Activated CD4-positive, alpha-beta T cell treated with anti-CD3 and anti-CD28 coated beads, Interleukin-2, Interleukin-6, amounts not matched to agents 100 ng/mL and 50 ng/mL, durations not matched to agents 16 hours and 8 hours (primary cell): ENCODE data around the gene SPAG8.
A peak's percentile ranks its signal among the peaks of the same experiment; 100 is the strongest.

Source experiments
- DNase-seq: peaks from one replicate; pipeline ENCODE4 v3.0.0-alpha.2; 2020

SPAG8 gene, protein sequence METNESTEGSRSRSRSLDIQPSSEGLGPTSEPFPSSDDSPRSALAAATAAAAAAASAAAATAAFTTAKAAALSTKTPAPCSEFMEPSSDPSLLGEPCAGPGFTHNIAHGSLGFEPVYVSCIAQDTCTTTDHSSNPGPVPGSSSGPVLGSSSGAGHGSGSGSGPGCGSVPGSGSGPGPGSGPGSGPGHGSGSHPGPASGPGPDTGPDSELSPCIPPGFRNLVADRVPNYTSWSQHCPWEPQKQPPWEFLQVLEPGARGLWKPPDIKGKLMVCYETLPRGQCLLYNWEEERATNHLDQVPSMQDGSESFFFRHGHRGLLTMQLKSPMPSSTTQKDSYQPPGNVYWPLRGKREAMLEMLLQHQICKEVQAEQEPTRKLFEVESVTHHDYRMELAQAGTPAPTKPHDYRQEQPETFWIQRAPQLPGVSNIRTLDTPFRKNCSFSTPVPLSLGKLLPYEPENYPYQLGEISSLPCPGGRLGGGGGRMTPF

DNA sequence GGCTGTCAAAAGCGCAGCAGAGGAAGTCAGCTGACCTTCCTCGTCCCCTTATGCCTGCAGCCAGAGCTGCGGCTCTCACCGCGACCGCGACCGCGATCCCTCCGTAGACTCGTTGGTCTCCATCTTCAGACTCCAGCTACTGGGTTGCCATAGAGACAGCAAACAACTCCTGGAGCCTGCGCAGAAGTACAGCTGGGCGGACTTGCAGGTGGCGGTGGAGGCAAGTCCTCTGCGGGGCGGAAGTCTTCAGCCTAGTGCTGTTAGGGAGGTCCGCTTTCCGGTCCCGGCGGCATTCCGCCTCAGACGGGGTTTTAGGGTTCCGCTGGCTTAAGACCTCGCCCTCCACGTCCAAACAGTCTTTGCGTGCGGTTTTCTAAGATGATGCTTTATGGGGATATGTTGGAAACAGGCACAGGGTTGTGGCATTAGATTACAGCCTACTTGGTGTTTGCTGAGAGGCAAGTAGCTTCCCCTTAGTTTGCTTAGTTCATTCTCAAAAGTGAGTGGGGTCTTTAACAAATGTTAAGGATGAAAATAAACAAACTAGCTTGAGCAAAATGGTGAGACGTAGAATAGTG lies at the start of gene SPAG8:
TSS of gene SPAG8 (minus strand) at position 238 of the 578 bp plus-strand sequence. CDS start at position 123, 115 bp downstream.
- peak; percentile 97 for DNase-seq

DNA sequence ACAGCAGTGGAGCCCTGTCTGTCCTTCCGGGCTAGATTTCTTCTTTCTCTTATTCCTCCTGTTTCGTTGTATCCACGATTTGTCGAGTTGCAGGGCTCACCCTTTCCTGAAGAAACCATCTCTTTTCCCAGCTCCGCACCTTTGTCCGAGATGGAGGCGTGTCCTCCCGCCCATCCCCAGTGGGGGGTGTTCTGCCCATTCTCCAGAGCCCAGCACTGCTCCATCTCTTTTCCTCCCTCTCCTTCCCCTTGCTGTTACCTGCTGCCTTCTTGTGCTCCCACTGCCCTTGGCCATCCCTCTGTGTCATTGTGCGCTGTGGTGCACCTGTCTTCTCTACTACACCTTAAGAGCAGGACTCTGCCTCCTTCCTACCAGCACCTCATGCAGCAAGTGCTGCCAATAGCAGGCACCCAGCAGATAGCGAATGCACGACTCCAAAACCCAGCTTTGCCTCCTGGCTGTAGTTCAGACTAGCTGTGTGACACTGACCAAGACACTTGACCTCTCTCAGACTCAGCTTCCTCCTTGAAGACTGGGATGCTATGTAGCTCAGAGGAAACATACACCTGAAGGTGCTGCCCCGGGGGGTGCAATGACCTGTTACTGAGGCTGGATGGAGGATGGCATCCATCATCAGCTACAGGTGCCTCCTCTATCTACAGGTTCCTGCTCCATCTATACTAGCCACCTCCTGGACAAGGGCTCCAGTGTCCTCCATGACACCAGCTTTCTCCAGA lies 49.3 kb upstream of the SPAG8 start:
- DNase-seq, result no peak

DNA sequence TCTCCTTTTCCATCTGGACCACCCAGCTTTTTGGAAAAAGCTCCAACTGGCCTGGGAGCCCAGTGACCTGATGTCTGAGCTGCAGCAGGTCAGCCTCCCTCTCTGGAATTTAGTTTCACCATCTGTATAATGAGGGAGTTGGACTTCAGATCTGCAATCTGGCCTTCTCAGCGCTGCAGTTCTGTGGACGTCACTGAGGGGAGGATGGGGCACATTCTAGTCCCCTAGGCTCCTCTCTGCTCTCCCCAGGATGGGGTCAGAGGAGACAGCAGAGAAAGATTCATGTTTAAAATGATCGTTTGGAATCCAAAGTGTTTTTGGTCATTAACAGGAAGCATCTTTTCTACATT lies 47.9 kb upstream of the SPAG8 start:
- no peak for DNase-seq

DNA sequence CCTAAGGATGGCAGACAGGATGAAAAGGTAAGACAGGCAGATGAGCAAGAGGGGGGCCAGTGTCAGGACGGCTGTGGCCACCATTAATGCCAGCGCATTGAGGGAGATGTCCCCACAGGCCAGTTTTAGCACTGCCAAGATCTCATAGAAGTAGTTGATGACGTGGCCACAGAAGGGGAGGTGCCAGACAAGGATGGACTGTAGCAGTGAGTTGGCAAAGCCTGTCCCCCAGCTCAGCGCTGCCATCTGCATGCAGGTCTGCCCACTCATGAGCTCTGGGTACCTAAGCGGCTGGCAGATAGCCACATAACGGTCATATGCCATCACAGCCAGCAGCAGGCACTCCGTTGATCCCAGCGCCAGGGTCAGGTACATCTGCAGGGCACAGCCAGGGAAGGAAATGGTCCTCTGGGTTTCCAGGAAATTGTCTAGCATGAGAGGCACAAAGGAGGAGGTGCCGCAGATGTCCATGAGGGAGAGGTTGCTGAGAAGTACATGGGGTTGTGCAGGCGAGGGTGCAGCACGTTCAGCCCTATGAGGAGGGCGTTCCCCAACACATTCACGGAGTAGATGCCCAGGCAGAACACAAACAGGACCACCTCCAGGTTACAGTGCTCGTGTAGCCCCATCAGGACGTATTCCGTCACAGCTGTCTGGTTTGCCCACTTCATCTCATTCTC lies 47.4 kb upstream of the SPAG8 start:
- DNase-seq, result no peak

DNA sequence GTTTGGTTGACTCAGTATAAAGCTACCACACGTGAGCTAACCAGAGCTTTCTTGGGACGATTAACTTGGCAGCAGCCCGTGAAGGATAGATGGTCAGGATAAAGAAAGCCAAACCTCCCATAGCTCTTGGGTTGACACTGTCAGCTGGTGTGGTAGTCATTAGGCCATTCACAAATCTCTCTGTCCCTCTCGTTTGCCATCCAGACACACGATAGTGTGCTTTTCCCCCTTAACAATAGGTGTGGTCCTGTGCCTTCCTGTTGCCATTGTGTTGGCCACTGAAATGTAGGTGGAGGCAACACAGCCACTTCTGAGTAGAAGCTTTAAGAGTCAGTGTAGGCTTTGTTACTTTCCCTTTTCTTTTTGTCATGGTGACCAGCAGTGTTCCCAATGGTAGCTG lies 46.4 kb upstream of the SPAG8 start:
- DNase-seq, result no peak

DNA sequence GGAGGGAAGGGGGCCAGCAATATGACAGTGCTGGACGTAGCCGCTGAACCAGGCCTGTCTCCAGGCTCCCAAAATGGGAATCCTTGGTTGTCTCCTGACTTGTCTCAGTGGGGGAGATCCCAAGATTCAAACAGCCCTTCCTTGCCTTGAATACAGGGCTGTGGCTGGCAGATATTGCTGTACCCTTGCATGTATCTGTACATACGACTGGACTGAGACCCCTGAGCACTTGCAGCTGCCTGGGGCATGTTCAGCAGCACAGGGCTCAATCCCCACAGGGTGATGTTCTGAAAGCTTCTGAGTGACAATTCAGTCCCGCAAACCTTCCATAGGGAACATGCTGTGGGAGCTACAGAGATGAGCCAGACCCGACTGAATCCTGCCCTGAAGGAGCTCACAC lies 44.8 kb upstream of the SPAG8 start:
- DNase-seq, result no peak

DNA sequence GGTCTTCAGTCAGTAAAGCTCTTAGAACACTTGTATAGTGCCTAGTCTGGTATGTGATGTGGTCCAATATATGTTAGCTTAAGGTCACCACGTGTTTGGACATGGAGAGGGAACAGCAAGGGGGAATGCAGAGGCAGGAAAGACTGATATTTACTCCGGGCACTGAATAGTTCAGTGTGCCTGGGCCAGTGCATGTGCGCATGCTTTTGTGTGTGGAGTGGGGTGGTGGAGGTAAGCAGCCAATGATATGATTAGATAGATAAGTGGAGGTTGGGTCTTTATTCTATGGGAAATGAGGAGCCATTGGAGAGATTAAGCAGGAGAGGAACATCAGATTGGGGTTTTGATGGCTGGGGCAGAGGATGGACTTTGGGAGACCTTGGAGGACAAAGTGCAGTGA lies 44.1 kb upstream of the SPAG8 start:
- DNase-seq, result no peak

DNA sequence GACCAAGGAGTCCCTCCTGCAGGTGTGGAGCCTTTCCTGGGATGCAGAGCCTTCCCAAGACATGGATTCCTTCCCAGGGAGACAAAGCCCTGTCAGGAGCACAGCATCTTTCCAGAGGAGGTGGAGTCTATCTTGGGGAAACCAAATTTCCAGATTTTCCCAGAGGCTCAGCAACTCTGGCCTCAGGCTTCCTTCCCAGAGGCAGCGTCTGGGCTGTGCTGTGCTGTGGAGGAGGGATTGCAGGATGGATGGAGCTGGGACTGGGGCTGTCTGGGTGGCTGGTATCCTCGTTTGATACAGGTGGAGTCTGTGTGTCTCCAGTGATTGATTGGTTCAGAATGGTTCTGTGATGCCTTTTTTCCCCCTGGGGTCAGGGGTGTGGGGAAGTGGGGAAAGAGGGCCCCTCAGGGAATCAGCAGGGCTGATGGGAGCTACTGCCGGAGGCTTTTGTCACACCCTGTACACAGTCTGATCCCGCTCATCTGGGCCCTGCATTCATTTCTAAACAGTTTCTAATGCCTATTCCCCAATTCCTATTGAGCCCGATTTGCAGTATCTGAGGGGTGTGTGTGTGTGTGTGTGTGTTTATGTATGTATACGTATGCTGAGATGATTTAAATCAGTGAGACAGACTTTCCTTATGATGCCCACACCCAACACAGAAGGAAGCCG lies 42.2 kb upstream of the SPAG8 start:
- DNase-seq, result no peak

DNA sequence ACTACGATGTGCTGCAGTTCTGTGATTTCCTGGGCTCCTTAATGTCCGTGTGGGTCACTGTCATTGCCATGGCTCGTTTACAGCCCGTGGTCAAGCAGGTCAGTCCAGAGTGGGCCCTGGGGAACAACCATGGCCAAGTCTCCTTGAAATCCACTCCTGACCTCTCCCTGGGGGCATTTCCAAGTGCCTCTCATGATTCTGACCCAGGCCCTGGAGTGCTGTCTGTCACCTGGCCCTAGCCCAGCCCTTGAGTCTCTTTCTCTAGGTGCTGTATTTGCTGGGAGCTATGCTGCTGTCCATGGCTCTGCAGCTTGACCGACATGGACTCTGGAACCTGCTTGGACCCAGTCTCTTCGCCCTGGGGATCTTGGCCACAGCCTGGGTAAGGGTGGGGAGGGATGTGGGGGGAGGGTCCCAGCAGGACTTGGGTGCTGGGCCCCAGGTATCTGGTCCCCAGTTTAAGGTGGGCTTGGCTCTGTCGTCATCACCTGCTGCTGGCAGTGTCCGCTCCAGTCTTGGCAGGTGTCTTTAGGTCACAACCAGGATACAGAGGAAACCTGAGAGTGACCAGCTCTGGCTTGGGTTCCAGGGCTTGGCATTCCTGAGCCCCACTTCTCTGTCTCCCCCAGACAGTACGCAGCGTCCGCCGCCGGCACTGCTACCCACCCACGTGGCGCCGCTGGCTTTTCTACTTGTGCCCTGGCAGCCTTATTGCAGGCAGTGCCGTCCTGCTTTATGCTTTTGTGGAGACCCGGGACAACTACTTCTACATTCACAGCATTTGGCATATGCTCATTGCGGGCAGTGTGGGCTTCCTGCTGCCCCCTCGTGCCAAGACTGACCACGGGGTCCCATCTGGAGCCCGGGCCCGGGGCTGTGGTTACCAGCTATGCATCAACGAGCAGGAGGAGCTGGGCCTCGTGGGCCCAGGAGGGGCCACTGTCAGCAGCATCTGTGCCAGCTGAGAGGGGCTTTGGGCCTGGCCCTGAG lies 41.1 kb upstream of the SPAG8 start:
- DNase-seq, result no peak

DNA sequence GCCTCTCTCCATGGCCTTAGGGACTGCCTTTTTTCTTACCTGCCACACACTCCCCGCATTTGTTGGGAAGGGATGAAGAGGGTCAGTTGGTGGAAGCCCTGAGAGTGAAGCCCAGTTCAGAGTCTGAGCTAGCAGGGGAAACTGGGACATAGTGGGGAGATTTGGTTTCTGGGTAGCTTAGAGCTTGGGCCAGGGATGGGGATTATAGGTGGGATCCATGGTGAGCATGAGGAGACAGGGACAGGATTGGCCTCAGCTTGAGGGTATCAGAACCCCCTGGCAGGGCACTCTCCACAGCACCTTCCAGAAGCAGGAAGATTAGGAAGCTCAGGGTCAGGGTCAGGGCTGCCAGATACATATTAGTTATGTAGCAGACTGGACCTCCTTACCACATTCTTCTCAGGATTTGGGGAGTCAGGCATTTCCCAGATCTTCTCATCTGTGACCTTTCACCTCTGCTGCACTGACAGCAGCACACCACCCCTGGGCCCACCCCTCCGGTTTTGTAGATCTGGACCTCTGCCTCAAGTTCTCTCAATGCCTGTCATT lies 40.3 kb upstream of the SPAG8 start:
- DNase-seq, result no peak

DNA sequence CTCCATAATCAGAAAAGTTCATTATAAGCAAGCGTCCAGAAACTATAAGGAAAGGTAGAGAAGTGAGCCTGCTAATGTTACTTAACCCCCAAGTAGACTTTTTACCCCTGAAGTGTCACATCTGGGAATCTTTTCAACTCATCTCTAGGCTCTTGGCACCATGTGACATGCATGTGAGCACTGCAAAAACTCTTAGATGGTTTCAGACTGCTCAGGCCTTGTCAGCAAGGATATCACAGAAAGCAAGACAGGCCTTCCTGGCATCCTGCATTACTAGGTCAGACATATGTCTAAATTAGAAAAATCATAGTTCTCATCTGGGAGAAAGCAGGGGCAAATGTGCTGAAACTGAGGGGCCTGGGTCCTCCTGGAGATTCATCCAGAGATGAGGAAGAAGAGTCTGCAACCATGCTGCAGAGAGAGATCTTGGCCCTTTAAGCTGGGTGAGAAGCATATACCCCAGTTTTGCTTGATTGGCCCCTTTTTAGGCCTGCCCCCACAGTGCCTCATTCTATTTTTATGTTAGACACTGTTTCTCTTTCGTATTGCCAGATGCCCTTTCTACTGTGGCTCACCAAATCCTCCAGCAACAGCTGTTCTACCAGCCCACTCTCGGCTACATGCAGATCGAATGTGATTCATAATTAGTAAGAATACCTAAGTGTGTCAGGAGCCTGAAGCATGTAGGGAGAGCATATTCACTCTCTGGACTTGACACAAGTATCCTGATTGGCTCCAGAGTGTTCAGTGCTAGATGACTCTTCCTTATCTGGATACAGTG lies 35.9 kb upstream of the SPAG8 start:
- peak; percentile 25 for DNase-seq

DNA sequence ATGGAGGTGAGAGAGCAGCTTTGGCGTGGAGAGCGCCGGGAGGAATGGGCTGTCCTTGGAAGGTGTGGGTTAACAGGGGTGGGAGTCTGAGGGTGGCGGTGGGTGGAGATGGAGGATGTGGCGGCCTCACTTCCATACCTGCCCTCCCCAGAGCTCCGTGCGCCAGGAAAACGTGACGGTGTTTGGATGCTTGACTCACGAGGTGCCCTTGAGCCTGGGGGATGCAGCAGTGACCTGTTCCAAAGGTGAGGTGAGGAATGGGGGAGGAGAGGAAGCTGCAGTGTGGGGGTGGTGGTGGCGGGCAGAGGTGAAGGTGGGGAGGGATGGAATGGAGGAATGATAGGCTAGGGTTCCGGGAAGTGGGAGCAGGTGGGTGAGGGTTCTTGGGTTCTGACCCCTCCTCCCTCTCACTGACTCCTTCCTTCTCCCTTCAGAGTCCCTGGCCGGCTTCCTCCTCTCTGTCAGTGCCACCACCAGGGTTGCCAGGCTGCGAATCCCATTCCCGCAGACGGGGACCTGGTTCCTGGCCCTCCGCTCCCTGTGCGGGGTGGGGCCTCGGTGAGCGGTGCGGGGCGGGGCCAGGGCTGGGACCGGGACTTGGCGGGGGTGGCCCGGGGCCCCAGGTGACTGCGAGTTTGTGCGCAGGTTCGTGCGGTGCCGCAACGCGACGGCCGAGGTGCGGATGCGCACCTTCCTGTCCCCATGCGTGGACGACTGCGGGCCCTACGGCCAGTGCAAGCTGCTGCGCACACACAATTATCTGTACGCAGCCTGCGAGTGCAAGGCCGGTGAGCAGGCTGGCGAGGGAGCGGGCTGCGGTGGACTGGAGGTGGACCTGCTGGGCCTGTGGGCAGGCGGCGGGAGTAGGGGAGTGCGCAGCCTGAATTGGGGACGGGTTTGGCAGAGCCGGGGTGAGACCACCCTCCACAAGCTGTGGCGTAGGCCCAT lies 34.0 kb upstream of the SPAG8 start:
- DNase-seq, result no peak

DNA sequence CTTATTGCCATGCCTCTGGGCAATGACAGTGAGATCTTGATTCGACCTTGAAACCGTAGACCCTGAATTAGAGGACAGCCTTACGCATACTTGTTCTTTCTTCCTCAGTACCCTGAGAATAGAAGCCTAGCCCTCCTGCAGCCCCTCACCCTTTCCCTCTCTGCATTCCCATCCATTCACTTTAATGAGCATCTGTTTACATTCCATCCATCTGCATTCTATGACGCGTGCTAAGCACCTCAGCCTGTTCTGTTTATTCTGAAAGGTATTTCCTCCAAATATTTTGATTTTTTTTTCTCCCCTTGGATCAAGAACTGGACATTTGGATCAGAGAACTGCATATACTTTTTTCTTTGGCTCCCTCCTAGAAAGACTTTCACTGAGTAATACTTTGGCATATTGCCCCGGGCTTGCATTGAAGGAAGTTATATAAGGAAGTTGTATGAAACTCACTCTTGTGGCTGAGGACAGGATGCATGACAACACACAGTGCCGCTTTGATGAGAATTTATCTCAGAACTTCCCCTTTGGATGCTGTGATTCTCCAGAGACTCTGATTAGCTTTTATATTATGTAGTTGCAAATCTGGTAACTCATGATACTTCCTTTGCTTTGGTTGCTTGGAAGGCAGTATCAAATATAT lies 32.7 kb upstream of the SPAG8 start:
- DNase-seq, result peak; percentile 15

DNA sequence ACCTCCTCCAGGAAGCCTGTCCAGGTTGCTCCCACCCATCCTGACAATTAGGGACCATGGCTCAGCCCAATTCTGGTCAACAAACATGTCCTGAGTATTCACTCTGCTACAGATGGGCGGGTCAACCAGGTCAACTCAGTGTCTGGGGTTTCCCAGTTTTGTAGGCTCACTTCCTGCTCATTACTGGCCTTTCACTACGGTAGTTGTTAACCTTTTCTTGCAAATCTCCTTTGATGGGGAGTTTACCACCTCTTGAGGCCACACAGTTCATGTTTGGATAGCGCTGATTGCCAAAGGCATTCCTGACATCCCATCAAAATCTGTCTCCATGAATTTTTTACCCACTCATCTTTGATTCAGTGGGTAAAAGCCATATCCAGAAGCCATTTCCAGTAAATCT lies 30.7 kb upstream of the SPAG8 start:
- DNase-seq, result no peak

DNA sequence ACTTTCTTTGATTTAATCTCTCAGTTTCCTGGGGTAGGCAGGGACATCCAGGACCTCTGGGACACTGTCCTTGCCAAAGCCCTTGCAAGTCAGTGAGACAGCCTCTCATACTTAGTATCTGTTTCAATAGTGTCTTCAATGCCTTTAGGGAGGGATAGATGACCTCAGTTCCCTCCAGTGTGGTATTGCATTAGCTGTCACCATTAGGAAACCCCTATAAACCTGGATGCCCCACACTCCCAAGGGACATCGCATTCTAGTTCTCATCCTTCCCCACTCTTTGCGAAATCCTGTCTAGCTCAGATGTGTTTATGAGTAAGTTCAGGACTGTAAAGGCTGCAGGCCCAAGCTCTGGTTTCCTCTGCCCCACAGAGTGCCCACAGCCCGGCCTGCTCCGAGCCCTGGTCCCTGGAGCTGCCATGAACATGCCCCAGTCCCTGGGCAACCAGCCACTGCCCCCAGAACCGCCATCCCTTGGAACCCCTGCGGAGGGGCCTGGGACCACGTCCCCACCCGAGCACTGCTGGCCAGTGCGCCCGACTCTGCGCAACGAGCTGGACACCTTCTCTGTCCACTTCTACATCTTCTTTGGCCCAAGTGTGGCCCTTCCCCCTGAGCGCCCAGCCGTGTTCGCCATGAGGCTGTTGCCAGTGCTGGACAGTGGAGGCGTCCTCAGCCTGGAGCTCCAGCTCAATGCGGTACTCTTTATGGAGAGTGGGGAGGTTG lies 30.1 kb upstream of the SPAG8 start:
- no peak for DNase-seq

DNA sequence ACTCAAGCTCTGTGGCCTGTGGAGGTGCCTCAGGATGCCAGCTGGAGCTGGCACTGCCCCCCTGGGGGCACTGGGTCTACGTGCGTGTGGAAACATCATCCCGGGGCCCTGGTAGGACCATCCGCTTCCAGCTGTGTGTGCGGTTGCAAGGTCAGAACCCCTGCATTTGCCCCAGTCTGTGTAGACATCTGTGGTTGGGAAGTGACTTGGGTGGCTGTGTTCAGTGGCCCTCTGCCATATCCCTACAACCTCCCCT lies 29.5 kb upstream of the SPAG8 start:
- DNase-seq, result no peak

DNA sequence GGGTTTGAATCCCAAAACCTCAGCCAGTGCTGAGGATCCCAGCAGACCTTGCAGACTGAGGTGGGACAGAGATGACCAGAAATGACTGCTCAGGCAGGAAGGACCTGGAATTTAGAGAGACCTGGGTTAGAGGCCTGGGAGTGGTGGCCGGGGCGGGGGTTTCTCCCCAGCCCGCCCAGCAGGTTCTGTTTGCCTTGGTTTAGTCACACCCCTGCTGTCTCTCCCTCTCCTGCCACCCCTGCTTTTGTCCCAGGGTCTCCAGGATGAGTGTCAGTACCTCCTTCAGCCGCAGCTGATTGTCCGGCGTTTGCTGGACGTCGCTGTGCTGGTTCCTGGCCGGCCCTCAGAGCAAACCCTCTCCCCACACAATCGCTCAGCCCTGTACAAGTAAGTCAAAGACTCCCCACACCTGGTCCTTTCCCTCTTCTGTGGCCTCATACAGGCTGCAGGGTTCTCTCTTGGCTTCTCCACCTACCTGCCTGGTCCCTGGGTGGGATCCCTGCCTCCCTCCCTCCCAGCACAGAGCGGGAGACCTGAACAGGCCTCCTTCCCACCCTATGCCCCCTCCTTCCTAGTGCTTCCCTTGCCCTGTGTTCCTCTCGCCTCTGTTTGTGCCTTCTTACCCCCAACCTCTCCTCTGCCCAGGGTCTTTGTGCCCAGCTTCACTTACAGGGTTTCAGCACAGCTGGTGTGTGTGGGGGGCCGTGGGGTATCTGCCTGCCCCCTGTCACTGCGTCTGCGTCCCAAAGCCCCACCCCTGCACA lies 29.0 kb upstream of the SPAG8 start:
- no peak for DNase-seq
